Activated naive CD8-positive, alpha-beta T cell (primary cell): Measurements from ENCODE around the gene STOX1.
"Not testable (repeated sequence)": the region's sequence is repeated elsewhere in the genome, so short reads cannot be mapped to it uniquely, and the experiment has no call there.

Experiments used
- H3K27ac Mint-ChIP-seq: one replicate; pipeline ENCODE4 v1.8.0; 2021; ENCODE audit warnings: mixed read lengths
- H3K27me3 Mint-ChIP-seq: one replicate; pipeline ENCODE4 v1.8.0; 2021; ENCODE audit warnings: mixed read lengths
- H3K36me3 Mint-ChIP-seq: one replicate; pipeline ENCODE4 v1.8.0; 2021; ENCODE audit warnings: mixed read lengths
- H3K4me1 Mint-ChIP-seq: one replicate; pipeline ENCODE4 v1.8.0; 2021; ENCODE audit warnings: low read depth, mixed read lengths
- H3K4me3 Mint-ChIP-seq: one replicate; pipeline ENCODE4 v1.8.0; 2021; ENCODE audit warnings: mild to moderate bottlenecking, mixed read lengths
- H3K9me3 Mint-ChIP-seq: one replicate; pipeline ENCODE4 v1.8.0; 2021; ENCODE audit warnings: low read depth, mixed read lengths

Gene STOX1

GRCh38 chr10:68857005-68857404, 29.7 kb downstream of the STOX1 start:
- H3K9me3 Mint-ChIP-seq: peaks cover 11% of the 10 kb centered on the region
- H3K27ac Mint-ChIP-seq: no peak overlapping the region
- H3K4me1 Mint-ChIP-seq: no peaks in the 10 kb centered on the region

DNA sequence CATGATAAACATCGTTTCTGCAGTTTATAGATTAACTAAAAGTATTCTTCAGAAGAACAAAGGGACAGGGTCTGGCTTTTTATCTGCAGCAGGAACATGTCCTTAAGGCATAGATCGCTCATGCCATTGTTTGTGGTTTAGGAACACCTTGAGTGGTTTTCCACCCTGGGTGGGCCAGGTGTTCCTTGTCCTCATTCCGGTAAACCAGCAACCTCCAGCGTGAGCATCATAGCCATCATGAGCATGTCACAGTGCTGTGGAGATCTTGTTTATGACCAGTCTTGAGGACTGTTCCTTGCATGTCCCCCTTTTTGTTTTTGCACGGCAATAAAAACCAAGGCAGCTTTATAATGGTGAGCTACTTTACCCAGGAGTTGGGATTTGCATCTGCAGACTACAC, 33.9 kb downstream of the STOX1 start:
- Mint-ChIP-seq H3K27ac (no peak overlapping the region), H3K27me3 (no peaks in the 10 kb centered on the region), H3K9me3 (peaks cover 11% of the 10 kb centered on the region), H3K36me3 (peaks cover 15% of the 10 kb centered on the region), H3K4me3 (no peak overlapping the region), H3K4me1 (no peaks in the 10 kb centered on the region)

More at GRCh38 chr10:68857005-68857404, 29.7 kb downstream of the STOX1 start:
- no peaks in the 10 kb centered on the region for H3K27me3 Mint-ChIP-seq
- no peak overlapping the region for H3K4me3 Mint-ChIP-seq
- peaks cover 15% of the 10 kb centered on the region for H3K36me3 Mint-ChIP-seq

DNA sequence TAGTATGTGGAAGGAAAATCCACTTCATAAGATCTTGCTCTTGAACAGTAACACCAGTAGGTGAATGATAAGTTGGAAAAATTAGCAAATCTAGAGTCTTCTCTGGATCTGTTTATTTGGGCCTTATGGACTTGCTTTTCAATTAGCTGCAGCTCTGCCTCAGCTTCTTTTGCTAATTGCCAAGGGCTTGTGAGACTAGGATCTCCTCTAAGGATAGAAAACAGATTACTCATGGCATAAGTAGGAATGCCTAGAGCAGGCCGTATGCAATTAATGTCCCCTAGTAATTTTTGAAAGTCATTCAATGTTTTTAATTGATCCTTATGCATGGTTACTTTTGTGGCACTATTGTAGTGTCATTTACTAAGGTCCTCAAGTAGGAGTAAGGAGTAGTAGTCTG, 37.3 kb downstream of the STOX1 start:
- H3K4me1 Mint-ChIP-seq: no peaks in the 10 kb centered on the region
- H3K9me3 Mint-ChIP-seq: peaks cover 6% of the 10 kb centered on the region
- peaks cover 8% of the 10 kb centered on the region for H3K36me3 Mint-ChIP-seq
- H3K4me3 Mint-ChIP-seq: no peak overlapping the region
- no peaks in the 10 kb centered on the region for H3K27me3 Mint-ChIP-seq
- H3K27ac Mint-ChIP-seq: no peak overlapping the region

- H3K27me3 Mint-ChIP-seq, H3K36me3 Mint-ChIP-seq, H3K4me3 Mint-ChIP-seq, H3K9me3 Mint-ChIP-seq, H3K27ac Mint-ChIP-seq: not testable (repeated sequence)
- peaks cover 11% of the 10 kb centered on the region for H3K4me1 Mint-ChIP-seq
Observed at GRCh38 chr10:68868173-68868572, 40.8 kb downstream of the STOX1 start.

DNA sequence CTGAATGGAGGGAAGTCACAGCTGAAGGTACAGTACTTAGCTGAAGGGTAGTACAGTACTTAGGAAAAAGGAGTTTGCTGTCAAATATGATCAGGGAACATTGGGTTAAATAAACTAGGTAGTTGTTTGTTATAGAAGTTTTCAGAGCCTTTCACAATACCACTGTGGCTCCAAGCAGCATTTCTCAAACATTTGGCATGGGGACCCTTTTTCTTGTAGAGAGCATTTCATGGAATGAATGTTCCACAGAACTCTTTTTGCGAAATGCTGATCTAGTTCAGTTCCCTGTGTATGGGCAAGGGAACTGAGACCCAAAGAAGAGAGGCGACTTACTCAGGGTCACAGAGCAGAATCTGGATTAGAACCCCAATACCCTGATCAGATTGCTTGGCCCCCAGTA, 42.3 kb downstream of the STOX1 start:
- Mint-ChIP-seq H3K27ac (no peak overlapping the region), H3K36me3 (peaks cover 4% of the 10 kb centered on the region), H3K4me3 (no peak overlapping the region), H3K9me3 (peaks cover 6% of the 10 kb centered on the region), H3K27me3 (no peaks in the 10 kb centered on the region), H3K4me1 (peaks cover 11% of the 10 kb centered on the region)

GRCh38 chr10:68870061-68870460, 42.7 kb downstream of the STOX1 start:
- Mint-ChIP-seq H3K4me1 (peaks cover 11% of the 10 kb centered on the region), H3K27ac (no peak overlapping the region), H3K9me3 (peaks cover 6% of the 10 kb centered on the region), H3K36me3 (peaks cover 4% of the 10 kb centered on the region), H3K4me3 (no peak overlapping the region), H3K27me3 (no peaks in the 10 kb centered on the region)

DNA sequence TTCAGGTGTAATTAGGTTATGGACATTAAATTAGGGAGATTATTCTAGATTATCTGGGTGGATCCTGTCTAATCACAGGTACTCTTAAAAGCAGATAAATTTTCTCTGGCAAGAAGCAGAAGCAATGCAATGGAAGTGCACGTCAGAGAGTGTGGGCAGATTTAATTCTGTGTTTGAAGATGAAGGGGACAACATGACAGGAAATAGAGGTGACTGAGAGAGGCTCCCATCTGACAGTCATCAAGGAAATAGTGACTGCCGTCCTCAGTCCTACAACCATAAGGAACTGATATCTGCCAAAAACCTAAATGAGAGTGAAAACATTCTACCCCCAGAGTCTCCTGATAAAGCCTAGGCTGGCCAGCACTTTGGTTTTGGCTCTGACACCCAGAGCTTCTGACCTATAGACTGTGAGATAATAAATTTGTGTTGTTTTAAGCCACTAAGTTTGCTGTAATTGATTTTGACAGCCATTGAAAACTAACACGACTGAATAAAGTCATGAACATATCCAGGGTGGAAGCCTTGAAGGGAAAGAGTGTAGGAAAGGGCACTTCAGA, 43.3 kb downstream of the STOX1 start:
- peak overlapping the region; percentile 52 for H3K27ac Mint-ChIP-seq
- no peak overlapping the region for H3K4me3 Mint-ChIP-seq
- H3K36me3 Mint-ChIP-seq: peaks cover 4% of the 10 kb centered on the region
- no peaks in the 10 kb centered on the region for H3K27me3 Mint-ChIP-seq
- H3K9me3 Mint-ChIP-seq: peaks cover 6% of the 10 kb centered on the region
- H3K4me1 Mint-ChIP-seq: peaks cover 11% of the 10 kb centered on the region

- Mint-ChIP-seq H3K4me1 (peaks cover 11% of the 10 kb centered on the region), H3K4me3 (no peak overlapping the region), H3K27me3 (no peaks in the 10 kb centered on the region), H3K36me3 (peaks cover 4% of the 10 kb centered on the region), H3K27ac (peak overlapping the region; percentile 52), H3K9me3 (peaks cover 6% of the 10 kb centered on the region)
Observed at GRCh38 chr10:68871105-68871711, 43.9 kb downstream of the STOX1 start.

- H3K9me3 Mint-ChIP-seq: peaks cover 6% of the 10 kb centered on the region
- H3K27ac Mint-ChIP-seq: no peak overlapping the region
- H3K36me3 Mint-ChIP-seq: peaks cover 4% of the 10 kb centered on the region
- H3K27me3 Mint-ChIP-seq: no peaks in the 10 kb centered on the region
- H3K4me3 Mint-ChIP-seq: no peak overlapping the region
- peaks cover 11% of the 10 kb centered on the region for H3K4me1 Mint-ChIP-seq
Observed at GRCh38 chr10:68871731-68872342, 44.5 kb downstream of the STOX1 start.

DNA sequence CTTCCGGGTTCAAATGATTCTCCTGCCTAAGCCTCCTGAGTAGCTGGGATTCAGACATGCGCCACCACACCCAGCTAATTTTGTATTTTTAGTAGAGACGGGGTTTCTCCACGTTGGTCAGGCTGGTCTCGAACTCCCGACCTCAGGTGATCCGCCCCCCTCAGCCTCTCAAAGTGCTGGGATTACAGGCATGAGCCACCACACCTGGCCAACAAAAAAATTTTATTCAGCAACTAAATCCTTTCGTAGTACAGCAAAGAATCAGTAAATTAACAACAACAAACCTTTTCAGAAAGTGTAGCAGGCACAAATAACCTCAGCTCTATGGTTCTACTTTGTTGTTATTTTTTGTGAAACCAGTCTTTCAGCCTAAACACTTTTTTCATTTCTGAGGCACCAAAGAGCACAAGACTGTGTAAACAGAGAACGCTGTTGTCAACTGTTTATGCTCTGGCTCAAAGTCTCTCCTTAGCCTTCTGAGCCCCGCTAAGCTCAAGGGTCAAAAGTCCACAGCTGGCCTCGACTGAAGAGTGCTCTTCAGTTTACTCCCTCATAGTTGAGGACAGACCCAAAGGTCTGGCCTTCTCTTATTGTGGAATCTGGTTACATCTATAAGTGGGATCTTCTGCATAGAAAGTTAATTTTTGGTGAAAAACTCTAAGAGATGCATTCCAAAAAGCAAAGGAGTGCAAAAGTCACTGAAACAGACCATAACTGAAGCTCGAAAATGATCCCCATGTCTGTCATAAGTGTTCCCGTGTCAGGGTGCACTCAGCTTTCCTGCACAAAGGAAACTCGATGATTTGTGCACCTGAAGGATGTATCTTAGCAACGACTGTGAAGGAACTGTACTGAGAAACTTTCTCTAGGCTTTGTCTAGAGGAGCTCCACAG, 49.2 kb downstream of the STOX1 start:
- Mint-ChIP-seq H3K9me3 (no peaks in the 10 kb centered on the region), H3K27me3 (no peaks in the 10 kb centered on the region), H3K4me3 (no peak overlapping the region), H3K4me1 (no peaks in the 10 kb centered on the region), H3K27ac (no peak overlapping the region), H3K36me3 (no peaks in the 10 kb centered on the region)

DNA sequence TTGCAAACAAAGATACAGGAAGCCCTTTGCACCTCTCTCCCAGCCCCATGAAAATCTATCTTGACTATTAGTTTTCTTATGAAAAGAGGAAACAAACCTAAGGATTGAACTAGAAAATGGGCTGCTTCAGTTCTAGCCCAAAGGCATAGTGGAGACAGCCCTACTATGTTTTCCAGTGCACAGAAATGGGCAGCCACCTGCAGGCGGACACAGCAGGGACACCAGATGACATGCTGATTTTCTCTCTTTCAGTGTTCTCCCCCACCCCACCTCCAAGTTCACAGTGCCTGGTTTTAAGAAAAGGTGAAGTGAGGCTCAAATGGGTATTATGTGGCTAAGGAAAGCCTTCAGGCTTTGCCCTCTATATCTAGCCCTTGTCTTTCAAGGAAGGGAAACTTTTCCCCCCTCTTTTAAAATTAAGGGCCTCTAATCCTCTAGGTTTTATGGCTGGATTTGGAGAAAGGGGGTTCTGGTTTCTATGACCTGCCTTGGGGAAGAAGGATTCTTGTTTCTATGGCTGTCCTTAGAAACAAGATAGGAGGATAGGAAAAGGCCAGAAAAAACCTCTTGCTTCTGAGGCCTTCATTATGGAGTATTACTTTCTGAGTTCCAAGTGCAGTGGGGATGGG, 50.3 kb downstream of the STOX1 start:
- no peaks in the 10 kb centered on the region for H3K9me3 Mint-ChIP-seq
- no peaks in the 10 kb centered on the region for H3K36me3 Mint-ChIP-seq
- no peaks in the 10 kb centered on the region for H3K27me3 Mint-ChIP-seq
- no peak overlapping the region for H3K27ac Mint-ChIP-seq
- no peaks in the 10 kb centered on the region for H3K4me1 Mint-ChIP-seq
- H3K4me3 Mint-ChIP-seq: no peak overlapping the region

DNA sequence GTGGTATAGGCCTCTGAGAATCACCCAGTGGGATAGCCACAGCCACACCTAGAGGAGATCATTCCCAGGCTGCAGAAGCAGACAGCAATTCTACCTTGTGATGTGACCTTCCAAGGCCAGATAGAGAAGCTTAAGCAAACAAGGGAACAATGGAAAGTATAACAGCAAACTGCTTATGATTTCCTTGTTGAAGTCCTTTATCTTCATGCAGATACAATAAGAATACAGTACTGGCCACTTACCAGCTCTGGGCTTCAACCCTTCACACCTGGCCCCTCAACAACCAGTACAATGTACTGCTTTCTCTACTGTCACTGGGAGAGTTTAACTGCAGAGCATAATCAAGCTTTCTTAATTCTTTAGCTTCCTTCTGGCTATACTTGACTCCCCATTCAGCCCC, 51.2 kb downstream of the STOX1 start:
- no peaks in the 10 kb centered on the region for H3K36me3 Mint-ChIP-seq
- no peaks in the 10 kb centered on the region for H3K27me3 Mint-ChIP-seq
- H3K4me1 Mint-ChIP-seq: no peaks in the 10 kb centered on the region
- H3K4me3 Mint-ChIP-seq: no peak overlapping the region
- no peak overlapping the region for H3K27ac Mint-ChIP-seq
- H3K9me3 Mint-ChIP-seq: no peaks in the 10 kb centered on the region

GRCh38 chr10:68879628-68880027, 52.3 kb downstream of the STOX1 start:
- Mint-ChIP-seq H3K27me3 (no peaks in the 10 kb centered on the region), H3K9me3 (no peaks in the 10 kb centered on the region), H3K4me3 (no peak overlapping the region), H3K27ac (no peak overlapping the region), H3K36me3 (no peaks in the 10 kb centered on the region), H3K4me1 (no peaks in the 10 kb centered on the region)

DNA sequence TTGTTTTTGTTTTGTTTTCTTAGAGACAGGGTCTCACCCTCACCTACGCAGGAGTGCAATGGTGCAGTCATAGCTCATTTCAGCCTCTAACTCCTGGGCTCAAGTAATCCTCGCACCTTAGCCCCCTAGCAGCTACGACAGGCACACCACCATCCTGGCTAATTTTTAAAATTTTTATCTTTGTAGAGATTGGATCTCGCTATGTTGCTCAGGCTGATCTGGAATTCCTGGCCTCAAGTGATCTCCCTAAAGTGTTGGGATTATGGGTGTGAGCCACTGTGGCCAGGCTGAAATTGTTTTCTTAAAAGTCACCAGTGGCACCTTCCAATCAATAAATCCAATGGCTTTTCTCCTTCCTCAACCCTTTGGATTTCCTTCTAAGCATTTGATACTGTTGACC, 52.9 kb downstream of the STOX1 start:
- Mint-ChIP-seq H3K4me3 (no peak overlapping the region), H3K27me3 (no peaks in the 10 kb centered on the region), H3K36me3 (no peaks in the 10 kb centered on the region), H3K9me3 (no peaks in the 10 kb centered on the region), H3K27ac (no peak overlapping the region), H3K4me1 (no peaks in the 10 kb centered on the region)

DNA sequence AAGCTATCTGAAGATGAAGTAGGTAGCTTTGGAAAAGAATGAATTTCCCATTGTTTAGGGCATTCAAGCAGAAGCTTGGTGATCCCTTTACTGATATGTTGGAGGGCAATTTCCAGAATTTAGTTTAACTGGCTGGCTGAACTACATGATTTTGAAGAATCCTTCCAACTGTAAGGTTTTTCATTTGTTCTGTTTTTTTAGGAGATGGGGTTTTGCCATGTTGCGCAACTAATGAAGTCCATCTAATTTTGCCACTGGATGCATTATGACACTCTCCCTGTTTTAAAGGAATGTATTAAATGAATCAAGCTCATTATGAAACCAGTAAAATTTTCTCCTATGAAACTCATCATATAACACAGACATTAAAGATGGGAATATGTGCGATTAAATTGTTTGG, 67.7 kb downstream of the STOX1 start:
- no peaks in the 10 kb centered on the region for H3K36me3 Mint-ChIP-seq
- no peak overlapping the region for H3K4me3 Mint-ChIP-seq
- H3K9me3 Mint-ChIP-seq: no peaks in the 10 kb centered on the region
- H3K4me1 Mint-ChIP-seq: peaks cover 5% of the 10 kb centered on the region
- H3K27me3 Mint-ChIP-seq: no peaks in the 10 kb centered on the region
- no peak overlapping the region for H3K27ac Mint-ChIP-seq
